Coronary artery (tissue), 2 donors: ENCODE results near the gene SLC15A5.

Experiments
- DNase-seq: peaks from one replicate; pipeline ENCODE4 v3.0.0-alpha.2; 2017; ENCODE audit warnings: low spot score
- H3K27ac ChIP-seq, 2 donors: fragments of 200-600 bp; sonication (generic); one replicate each; pipeline ENCODE4 v1.5.1; 2016 to 2019
- H3K4me3 ChIP-seq: fragments of 200-600 bp; sonication (generic); 2 replicates; pipeline ENCODE4 v1.5.1; 2016; ENCODE audit warnings: mild to moderate bottlenecking, moderate library complexity
- CTCF ChIP-seq: fragments of 200-600 bp; sonication (generic); IDR thresholded peaks from one replicate; pipeline ENCODE4 v1.5.1; 2019; ENCODE audit warnings: antibody characterized with exemption

The SLC15A5 gene

GRCh38 chr12:16307856-16308475 lies 30.5 kb upstream of the SLC15A5 start:
- no peak for DNase-seq
- TF ChIP-seq CTCF: no peak
- Histone ChIP-seq H3K27ac (no peak overlapping the region), H3K4me3 (no peak overlapping the region)

- H3K4me3 ChIP-seq: no peak overlapping the region
- TF ChIP-seq CTCF: no peak
- no peak for DNase-seq
- H3K27ac ChIP-seq: no peak overlapping the region
Measured at GRCh38 chr12:16303939-16304338, 26.5 kb upstream of the SLC15A5 start.

GRCh38 chr12:16300736-16301135 lies 23.3 kb upstream of the SLC15A5 start:
- Histone ChIP-seq H3K27ac (peak overlapping the region in 1 of 2 donors; percentile 76), H3K4me3 (no peak overlapping the region)
- DNase-seq: no peak
- no peak for TF ChIP-seq CTCF

- no peak for TF ChIP-seq CTCF
- no peak for DNase-seq
- Histone ChIP-seq H3K4me3 (no peak overlapping the region), H3K27ac (peak overlapping the region in 1 of 2 donors; percentile 58)
Measured at GRCh38 chr12:16300122-16300521, 22.6 kb upstream of the SLC15A5 start.

- TF ChIP-seq CTCF: no peak
- Histone ChIP-seq H3K4me3 (no peak overlapping the region), H3K27ac (no peak overlapping the region)
- DNase-seq: no peak
Measured at GRCh38 chr12:16299403-16299802, 21.9 kb upstream of the SLC15A5 start.

- no peak overlapping the region for H3K4me3 ChIP-seq
- DNase-seq: no peak
- no peak overlapping the region for H3K27ac ChIP-seq
- no peak for TF ChIP-seq CTCF
Measured at GRCh38 chr12:16297521-16297920, 20.0 kb upstream of the SLC15A5 start.

- no peak for TF ChIP-seq CTCF
- Histone ChIP-seq H3K4me3 (no peak overlapping the region), H3K27ac (no peak overlapping the region)
- DNase-seq: no peak
Measured at GRCh38 chr12:16294376-16294956, 17.0 kb upstream of the SLC15A5 start.
